GM19324 (cell line): ENCODE data around the gene IGSF9B.

Experiments used
- ATAC-seq: cut with Tn5 transposase; IDR thresholded peaks from one replicate; pipeline ENCODE4 v1.9.1; 2021; ENCODE audit warnings: mild to moderate bottlenecking, moderate library complexity; ENCODE audit not compliant: unreplicated experiment, low FRiP score

Gene IGSF9B

DNA sequence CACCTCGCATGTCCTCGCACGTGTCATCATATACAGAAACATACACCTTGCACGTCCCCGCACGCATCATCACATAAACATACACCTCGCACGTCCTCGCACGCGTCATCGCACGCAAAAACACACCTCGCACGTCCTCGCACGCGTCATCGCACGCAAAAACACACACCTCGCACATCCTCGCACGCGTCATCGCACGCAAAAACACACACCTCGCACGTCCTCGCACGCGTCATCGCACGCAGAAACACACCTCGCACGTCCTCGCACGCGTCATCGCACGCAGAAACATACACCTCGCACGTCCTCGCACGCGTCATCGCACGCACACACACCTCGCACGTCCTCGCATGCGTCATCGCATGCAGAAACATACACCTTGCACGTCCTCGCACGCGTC, 16.7 kb downstream of the IGSF9B start:
- ATAC-seq: no peak

- no peak for ATAC-seq
These were observed 17.2 kb downstream of the IGSF9B start for GRCh38 chr11:133939558-133939957.

GRCh38 chr11:133938166-133938565, 18.6 kb downstream of the IGSF9B start:
- ATAC-seq: no peak

DNA sequence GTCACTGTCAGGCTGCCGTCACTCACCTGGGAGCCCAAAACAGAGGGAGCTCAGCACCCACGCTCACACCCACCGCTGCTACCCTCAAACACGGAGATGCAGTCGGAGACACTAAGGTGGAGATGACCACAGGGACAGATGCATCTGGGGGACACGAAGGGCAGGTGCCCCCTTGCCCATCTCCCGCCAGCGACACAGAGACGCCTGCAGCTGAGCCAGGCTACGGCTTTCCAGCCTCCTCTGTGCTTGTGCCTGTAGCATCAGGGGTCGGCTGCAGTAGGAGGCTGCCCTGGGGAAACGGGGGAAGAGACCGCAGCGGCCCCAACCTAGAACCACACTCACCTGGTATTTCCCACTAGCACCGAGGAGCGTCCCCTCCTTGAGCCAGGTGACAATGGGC, 19.3 kb downstream of the IGSF9B start:
- no peak for ATAC-seq

DNA sequence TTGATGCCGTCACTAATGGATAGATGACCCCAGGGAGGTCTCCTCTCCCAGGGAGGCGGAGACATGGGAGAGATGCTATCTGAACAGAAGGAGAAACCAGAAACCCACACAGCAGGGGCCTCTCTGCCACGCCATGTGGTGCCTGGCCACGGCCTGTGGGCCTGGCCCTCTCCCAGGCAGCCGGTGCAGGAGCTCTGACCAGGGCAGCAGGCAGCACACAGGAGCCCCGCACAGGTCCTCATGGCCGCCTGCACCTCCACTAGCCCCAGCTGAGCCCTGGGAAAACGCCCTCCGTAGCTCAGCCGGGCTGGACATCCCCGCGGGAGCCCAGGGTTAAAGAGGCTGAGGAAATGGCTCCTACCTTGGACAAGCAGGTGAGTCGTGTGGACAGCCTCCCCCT, 19.8 kb downstream of the IGSF9B start:
- no peak for ATAC-seq

DNA sequence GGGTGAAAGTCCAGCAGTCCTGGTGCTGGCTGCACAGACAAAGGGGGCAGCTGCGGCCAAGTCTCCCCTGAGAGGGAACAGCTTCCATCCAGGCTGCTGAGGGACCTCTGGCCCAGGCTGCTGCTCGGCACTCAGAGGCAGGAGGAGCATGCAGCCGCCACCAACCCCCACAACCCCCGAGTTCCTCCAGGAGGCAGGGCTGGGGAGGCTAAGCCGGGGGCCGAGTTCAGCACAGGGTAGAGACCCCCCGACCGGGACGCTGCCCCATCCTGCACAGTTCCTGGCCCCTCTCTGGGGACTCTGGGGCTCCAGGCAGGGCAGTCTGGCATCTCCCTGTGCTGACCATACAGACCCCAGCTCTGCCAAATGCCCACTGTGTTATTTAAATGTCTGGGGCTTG, 20.2 kb downstream of the IGSF9B start:
- no peak for ATAC-seq

- ATAC-seq: no peak
These were observed 20.6 kb downstream of the IGSF9B start for GRCh38 chr11:133936136-133936535.

DNA sequence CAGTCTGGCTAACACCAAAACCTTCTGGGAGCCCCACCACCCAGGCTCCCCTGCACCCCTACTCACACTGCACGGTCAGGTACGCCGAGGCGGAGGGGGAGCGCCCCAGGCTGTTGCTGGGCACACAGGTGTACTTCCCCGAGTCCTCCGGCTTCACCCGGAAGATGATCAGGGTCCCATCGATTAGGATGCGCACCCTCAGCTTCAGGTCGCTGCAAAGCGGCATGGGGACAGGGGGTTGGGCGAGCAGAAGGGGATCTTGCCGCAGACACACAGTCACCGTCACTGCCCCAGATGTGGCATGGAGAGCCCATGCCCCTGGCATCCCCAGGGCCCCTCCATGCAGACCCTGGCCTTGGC, 21.2 kb downstream of the IGSF9B start:
- no peak for ATAC-seq

DNA sequence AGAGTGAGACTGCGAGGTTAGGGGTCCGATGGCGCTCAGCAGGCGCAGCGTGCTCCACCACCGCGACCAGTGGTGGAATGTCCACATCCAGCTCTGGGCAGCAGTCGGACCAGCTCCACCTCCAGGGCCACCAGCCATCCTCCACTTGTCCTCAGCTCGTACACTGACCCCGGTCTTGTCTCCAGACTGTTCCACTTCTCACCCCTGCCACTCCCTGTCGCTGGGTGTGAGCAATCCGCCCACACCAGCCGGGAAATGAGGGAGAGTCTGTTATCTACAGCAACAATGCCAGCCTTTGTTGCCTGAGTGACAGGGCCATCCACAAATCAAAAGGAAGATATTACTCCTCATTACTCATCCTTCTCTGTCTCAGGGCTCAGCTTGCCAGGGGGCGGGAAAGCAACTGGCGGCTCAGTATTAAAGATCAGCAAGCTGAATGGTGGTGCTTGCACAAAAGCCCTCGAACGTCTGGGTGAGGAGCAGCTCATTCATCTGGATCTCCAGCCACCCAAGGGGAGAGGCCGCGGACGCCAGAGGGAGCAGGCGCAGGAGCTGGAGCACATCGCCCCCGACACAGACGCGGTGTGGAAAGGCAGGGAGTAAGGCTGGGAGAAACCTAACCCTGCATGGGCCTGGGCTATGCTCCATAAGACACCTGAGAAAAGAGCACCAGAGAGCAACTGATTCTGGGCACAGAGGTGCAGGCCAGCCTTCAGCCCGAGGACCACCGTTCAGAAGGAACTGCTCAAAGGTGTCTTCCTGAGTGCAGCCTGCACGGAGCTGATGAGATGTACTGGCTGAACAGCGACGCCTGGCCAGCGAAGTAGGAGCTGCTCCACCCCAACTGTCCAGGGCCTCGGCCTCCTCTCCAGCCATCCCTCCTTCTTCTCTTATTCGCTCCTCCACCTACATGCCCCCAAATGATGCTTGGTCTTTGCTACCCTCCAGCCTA, 21.9 kb downstream of the IGSF9B start:
- ATAC-seq: no peak

DNA sequence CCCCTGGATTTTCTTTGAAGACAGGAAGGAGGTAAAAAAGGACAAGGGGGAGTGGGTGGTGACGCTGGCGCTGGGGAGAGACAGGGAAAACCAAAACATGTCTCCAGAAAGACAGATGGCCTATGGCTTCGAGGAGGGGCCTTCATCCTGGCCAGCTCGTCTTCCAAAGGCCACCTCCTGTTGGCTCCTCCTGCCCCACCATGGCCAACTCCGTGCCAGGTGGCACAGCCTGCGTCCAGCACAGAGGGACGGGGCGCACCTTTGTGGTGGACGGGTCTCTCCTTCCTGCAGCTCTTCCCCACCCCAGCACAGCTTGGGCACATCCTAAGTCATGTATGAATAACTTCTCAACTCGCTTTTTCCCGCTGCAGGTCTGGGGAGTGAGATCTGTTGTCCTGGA, 22.7 kb downstream of the IGSF9B start:
- ATAC-seq: no peak

- no peak for ATAC-seq
These were observed 25.2 kb downstream of the IGSF9B start for GRCh38 chr11:133931449-133932060.

DNA sequence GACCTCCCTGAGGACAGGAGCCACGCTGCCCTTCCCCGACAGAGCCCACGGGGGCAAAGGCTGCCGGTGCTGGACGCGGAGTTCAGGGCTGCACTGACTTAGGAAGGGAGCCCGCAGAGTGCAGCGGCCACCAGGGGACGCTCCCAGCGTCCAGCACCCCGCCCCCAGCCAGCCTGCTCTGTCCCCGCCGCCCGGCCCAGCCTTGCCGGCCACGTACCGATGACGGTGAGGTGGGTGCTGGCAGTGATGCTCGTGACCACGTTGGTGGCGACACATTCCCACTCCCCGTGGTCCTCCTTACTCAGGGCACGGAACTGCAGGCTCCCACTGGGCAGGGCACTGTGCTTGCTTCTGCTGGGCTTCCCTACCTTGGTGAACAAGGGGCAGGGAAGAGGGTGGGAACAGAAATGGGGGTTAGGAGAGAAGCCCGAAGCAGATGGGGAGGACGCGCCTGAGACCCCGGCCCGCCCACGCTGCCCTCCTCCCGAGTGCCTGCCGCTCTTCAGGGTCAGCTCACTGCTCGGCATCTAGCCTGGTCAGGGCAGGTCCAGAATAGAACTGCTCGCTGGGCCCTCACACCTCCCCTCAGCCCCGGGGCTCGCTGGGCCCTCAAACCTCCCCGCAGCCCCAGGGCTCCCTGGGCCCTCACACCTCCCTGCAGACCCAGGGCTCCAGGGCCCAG, 25.9 kb downstream of the IGSF9B start:
- ATAC-seq: no peak

GRCh38 chr11:133930053-133930766, 26.6 kb downstream of the IGSF9B start:
- no peak for ATAC-seq

DNA sequence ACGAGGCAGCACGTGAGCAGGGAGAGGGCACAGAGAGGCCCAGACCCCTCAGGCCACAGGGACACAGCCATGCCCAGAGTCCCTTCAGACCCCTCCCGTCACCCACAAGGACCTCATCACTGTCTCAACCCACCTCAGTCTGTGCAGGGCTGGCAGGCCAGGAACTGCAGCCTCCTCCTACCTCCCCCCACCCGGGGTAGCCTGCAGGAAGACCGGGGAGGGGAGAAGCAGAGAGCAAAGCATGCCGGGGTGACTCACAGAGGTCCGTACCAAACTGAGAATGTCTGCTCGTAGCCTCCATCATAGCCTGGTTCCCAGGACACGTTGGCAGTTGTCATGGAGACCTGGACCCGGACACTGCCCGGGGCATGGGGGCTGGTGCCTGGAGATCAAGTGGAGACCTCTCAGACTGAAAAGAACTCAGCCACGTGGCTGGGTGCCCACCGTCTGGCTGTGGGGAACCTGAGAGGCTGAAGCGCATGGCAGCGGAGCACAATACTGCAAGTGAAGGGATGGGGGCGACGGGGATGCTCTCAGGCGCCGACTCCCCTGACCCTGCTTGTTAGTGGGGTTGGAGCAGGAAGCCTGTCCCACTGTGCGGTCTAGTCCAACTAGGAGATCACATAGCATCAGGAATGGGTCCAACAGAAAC, 27.2 kb downstream of the IGSF9B start:
- ATAC-seq: no peak

DNA sequence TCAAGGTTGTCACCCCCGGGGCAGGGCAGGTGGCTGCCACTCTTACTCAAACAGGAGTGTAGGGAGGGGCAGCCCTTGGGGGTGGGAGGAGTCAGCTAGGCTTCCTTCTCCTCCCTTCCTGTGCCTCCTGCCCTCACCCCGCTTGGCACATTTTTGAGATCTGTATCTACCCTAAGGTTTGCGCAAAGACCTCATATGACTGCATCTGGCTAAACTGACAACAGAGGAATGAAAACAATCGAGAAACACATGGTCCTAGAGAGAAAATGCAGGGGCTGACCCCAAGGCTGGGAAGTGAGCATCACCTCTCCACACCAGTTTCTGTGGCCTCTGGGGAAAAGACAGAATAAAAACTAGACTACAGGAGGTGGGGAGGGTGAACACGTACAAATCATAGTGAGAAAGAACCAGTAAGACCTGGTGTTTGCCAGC, 28.1 kb downstream of the IGSF9B start:
- ATAC-seq: no peak

DNA sequence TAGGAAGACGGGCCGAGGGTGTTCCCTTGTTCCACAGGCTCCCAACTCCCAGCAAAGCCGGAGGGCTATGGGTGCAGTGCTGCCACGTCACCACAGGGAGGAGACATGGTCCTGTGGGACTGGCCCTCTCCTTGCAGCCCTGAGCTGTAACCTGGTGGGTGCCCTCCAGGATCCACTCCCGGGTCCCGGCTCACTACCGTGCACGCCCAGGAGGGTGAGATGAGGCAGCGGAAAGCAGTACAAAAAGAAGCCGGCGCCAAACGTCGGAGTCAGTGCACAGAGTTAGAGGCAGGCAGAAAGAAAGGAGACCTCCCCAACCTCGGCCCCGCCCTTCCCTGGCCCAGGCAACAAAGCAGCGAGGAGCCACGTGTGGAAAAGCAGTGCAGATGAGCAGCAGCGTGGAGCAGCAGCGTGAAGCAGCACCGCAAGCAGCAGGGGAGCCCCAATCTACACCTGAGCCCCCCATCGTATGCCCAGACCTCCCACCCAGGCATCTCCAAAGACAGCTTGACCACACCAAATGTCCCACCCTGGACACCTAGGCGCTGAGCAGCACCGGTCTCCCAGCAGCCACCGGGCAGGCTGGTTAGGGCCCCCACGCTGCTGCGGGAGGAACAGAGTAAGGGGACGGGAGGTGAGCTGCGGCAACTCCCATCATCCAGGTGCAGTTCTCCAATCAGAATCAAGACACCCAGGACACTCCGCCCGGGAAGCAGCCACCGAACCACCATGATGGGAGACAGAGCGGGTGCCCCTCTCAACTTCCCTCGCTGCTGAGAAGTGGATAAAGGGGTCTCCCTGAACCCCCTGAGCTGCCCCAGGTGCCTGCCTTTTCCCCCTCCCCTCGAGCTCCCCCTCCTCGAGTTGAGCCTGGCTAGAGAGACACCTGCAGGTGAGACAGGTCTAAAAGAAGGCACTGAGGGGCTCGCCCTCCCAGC, 28.8 kb downstream of the IGSF9B start:
- ATAC-seq: peak; percentile 64

DNA sequence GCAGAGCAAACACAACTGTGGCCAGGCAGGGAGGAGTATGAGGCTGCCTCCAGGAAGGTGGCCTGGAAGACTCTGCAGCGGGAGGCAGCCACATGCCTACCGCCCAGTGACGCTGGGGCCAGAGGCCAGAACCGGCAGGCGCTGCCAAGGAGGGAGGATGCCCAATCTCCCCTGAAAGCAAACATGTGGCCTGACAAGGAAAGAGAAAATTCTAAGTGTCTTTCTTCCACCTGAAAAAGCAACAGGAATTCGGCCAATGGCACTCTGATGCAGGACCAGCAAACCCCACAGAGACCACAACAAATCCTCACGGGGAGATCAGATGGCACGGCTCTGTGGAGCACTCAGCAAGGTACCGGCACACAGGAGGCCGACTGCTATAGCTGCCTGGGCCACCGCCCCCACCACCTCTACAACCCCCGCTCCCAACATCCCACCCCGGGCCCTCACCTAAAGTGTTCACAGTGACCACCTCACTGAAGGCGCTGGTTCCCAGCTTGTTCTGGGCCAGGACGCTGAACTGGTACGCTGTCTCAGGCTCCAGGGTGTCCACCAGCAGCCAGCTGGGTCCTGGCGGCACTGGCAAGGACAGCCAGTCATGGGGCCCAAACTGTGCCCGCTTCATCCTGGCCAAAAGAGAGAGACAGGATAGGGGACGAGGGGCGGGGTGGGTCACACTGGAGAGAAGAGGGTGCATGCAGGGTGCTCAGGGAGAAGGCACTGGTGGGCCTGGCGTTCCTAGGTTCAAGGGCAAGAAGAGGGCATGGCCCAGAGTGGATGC, 30.1 kb downstream of the IGSF9B start:
- ATAC-seq: no peak

DNA sequence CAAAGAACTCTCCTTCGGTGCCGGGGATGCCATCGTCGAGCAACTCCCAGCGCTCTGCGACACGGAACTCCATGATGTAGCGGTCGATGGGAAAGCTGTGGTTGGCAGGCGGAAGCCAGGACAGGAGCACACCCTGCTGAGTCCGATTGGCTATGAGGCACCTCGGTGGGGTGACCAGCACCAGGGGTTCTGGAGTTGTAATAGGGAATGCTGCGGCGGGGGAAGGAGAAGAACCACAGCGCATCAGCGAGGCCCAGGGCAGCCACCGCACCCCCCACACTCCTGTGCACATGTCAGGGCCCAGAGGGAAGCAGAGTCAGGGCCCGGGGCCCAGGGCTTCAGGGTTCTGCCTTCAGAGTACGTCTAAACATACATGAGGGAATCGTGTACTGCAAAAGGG, 31.0 kb downstream of the IGSF9B start:
- ATAC-seq: no peak
